Chondrocyte (in vitro differentiated cells): Measurements from ENCODE around the gene CNOT4. TPM values are rescaled to one million over a fixed set of nuclear protein-coding genes. Genes with fewer than 3 reads are reported as not detected.
"Not testable (repeated sequence)": the region's sequence is repeated elsewhere in the genome, so short reads cannot be mapped to it uniquely, and the experiment has no call there.

Source experiments
- DNase-seq: peaks from one replicate; pipeline ENCODE4 v3.0.0; 2021; ENCODE audit warnings: mixed read lengths, low spot score
- H3K27ac Mint-ChIP-seq: one replicate; pipeline ENCODE4 v1.8.0; 2021; ENCODE audit warnings: mild to moderate bottlenecking, moderate library complexity, mixed read lengths; ENCODE audit not compliant: unreplicated experiment
- H3K27me3 Mint-ChIP-seq: 2 replicates; pipeline ENCODE4 v1.8.0; 2021; ENCODE audit warnings: low read depth, mixed read lengths
- H3K36me3 Mint-ChIP-seq: 2 replicates; pipeline ENCODE4 v1.8.0; 2021; ENCODE audit warnings: low read depth, mixed read lengths
- H3K4me1 Mint-ChIP-seq: 2 replicates; pipeline ENCODE4 v1.8.0; 2021; ENCODE audit warnings: low read depth, mild to moderate bottlenecking, mixed read lengths
- H3K4me3 Mint-ChIP-seq: one replicate; pipeline ENCODE4 v1.8.0; 2021; ENCODE audit warnings: mild to moderate bottlenecking, moderate library complexity, mixed read lengths; ENCODE audit not compliant: unreplicated experiment
- H3K9me3 Mint-ChIP-seq: 2 replicates; pipeline ENCODE4 v1.8.0; 2021; ENCODE audit warnings: low read depth, mixed read lengths
- CTCF ChIP-seq: fragments of 200-600 bp; sonication (generic); IDR thresholded peaks from 2 replicates; pipeline ENCODE4 v1.5.0; 2021; ENCODE audit warnings: antibody characterized with exemption, mild to moderate bottlenecking, moderate library complexity
- total RNA-seq: library from RNA; stranded (reverse); gene quantifications from 3 replicates; pipeline ENCODE4 v1.2.1, GENCODE V29; 2021

Gene CNOT4
- total RNA-seq, 1 donor from 2014 or later: 17.8 TPM

- peaks cover 4% of the 10 kb centered on the region for H3K27me3 Mint-ChIP-seq
- no peak overlapping the region for H3K4me3 Mint-ChIP-seq
- no peak overlapping the region for H3K27ac Mint-ChIP-seq
- no peaks in the 10 kb centered on the region for H3K9me3 Mint-ChIP-seq
- H3K36me3 Mint-ChIP-seq: no peaks in the 10 kb centered on the region
- DNase-seq: no peak
- no peak for TF ChIP-seq CTCF
- peaks cover 12% of the 10 kb centered on the region for H3K4me1 Mint-ChIP-seq
These were observed 187.1 kb downstream of the CNOT4 start for GRCh38 chr7:135322571-135323340.

- Mint-ChIP-seq H3K27me3 (no peaks in the 10 kb centered on the region), H3K4me1 (peaks cover 12% of the 10 kb centered on the region), H3K9me3 (no peaks in the 10 kb centered on the region), H3K4me3 (no peak overlapping the region), H3K36me3 (no peaks in the 10 kb centered on the region), H3K27ac (no peak overlapping the region)
- DNase-seq: no peak
- TF ChIP-seq CTCF: no peak
These were observed 188.3 kb downstream of the CNOT4 start for GRCh38 chr7:135321556-135321955.

GRCh38 chr7:135320953-135321352 is 188.9 kb downstream of the CNOT4 start:
- DNase-seq, H3K27me3 Mint-ChIP-seq, H3K9me3 Mint-ChIP-seq, H3K27ac Mint-ChIP-seq, H3K36me3 Mint-ChIP-seq, H3K4me3 Mint-ChIP-seq: not testable (repeated sequence)
- H3K4me1 Mint-ChIP-seq: peaks cover 12% of the 10 kb centered on the region

GRCh38 chr7:135320268-135320667 is 189.6 kb downstream of the CNOT4 start:
- Mint-ChIP-seq H3K36me3 (no peaks in the 10 kb centered on the region), H3K27me3 (no peaks in the 10 kb centered on the region), H3K4me3 (no peak overlapping the region), H3K4me1 (peaks cover 12% of the 10 kb centered on the region), H3K9me3 (no peaks in the 10 kb centered on the region), H3K27ac (peak overlapping the region; percentile 41)
- no peak for DNase-seq
- TF ChIP-seq CTCF: no peak

GRCh38 chr7:135317676-135318325 is 192.1 kb downstream of the CNOT4 start:
- no peaks in the 10 kb centered on the region for H3K9me3 Mint-ChIP-seq
- DNase-seq: no peak
- H3K36me3 Mint-ChIP-seq: no peaks in the 10 kb centered on the region
- peaks cover 6% of the 10 kb centered on the region for H3K27me3 Mint-ChIP-seq
- no peak overlapping the region for H3K27ac Mint-ChIP-seq
- no peak overlapping the region for H3K4me3 Mint-ChIP-seq
- peaks cover 12% of the 10 kb centered on the region for H3K4me1 Mint-ChIP-seq
- no peak for TF ChIP-seq CTCF
